A549 (cell line): Measurements from ENCODE around the gene PADI2. TPM values are rescaled to one million over a fixed set of nuclear protein-coding genes. Genes with fewer than 3 reads are reported as not detected.

Experiments
- ATAC-seq, 2 experiments: fragments of 200-7000 bp in 1 of 2; fragments of >200 bp in 1 of 2; cut with Nextera tagmentation in 1 of 2; cut with Tn5 transposase in 1 of 2; 3 replicates each; pipeline versions ENCODE4 v1.8.0 to v1.9.1; 2018 to 2020; ENCODE audit warnings: mild to moderate bottlenecking in 1 of 2, moderate library complexity in 1 of 2
- CTCF ChIA-PET: fragments of 300-600 bp; sonication (Branson Sonifier 250); formaldehyde crosslinking; extraction: SDS; loops from one replicate; lab custom pipeline; 2021; ENCODE audit warnings: antibody characterized with exemption, inconsistent platforms; lab: Yijun Ruan, JAX
- POLR2A ChIA-PET: fragments of 350-600 bp; formaldehyde crosslinking; extraction: SDS; loops from one replicate; lab custom pipeline; 2021; ENCODE audit warnings: antibody characterized with exemption, inconsistent platforms; lab: Yijun Ruan, JAX
- DNase-seq, 2 experiments: peaks; one replicate each; pipeline versions ENCODE4 v3.0.0 to v3.0.0-alpha.2; 2011 to 2016; ENCODE audit warnings: low read depth in 1 of 2, low spot score in 1 of 2
- FAIRE-seq: peaks from 2 replicates; lab custom pipeline; 2011; peaks lifted over from hg19 to GRCh38; lab: Jason Lieb, UNC
- H3K27ac ChIP-seq, 2 experiments: fragments of >200 bp; sonication (Bioruptor Twin); formaldehyde crosslinking; 3 replicates each; pipeline ENCODE4 v1.5.1; 2016 to 2017
- H3K4me1 ChIP-seq: fragments of >200 bp; sonication (Bioruptor Twin); formaldehyde crosslinking; 3 replicates; pipeline ENCODE4 v1.6.1; 2016
- H3K4me2 ChIP-seq: fragments of >200 bp; sonication (Bioruptor Twin); formaldehyde crosslinking; 3 replicates; pipeline ENCODE4 v1.6.1; 2016
- H3K4me3 ChIP-seq: fragments of >200 bp; sonication (Bioruptor Twin); formaldehyde crosslinking; 3 replicates; pipeline ENCODE4 v1.5.1; 2016
- H3K9me3 ChIP-seq: fragments of >200 bp; sonication (Bioruptor Twin); formaldehyde crosslinking; 3 replicates; pipeline ENCODE4 v1.6.1; 2016
- ATOH8 ChIP-seq: fragments of 250-450 bp; sonication (Bioruptor Pico); IDR thresholded peaks from 2 replicates; pipeline ENCODE4 v1.5.0; 2020; ENCODE audit warnings: low read depth, mild to moderate bottlenecking, moderate library complexity
- BCL3 ChIP-seq: fragments of >200 bp; sonication (Bioruptor Twin); formaldehyde crosslinking; IDR thresholded peaks from 3 replicates; pipeline ENCODE4 v1.6.1; 2016
- BHLHE40 ChIP-seq: IDR thresholded peaks from 2 replicates; pipeline ENCODE4 v1.6.1; 2012; ENCODE audit warnings: low read depth, low read length, inconsistent platforms
- CEBPB ChIP-seq, 2 experiments: fragments of >200 bp in 1 of 2; sonication (Bioruptor Twin) in 1 of 2; formaldehyde crosslinking in 1 of 2; IDR thresholded peaks; 2 replicates each; pipeline ENCODE4 v1.6.1; 2012 to 2016
- CHD4 ChIP-seq: fragments of 200-600 bp; sonication (generic); IDR thresholded peaks from 2 replicates; pipeline ENCODE4 v1.6.1; 2016; ENCODE audit warnings: antibody characterized with exemption, mild to moderate bottlenecking, borderline replicate concordance
- EHF ChIP-seq: fragments of 250-450 bp; sonication (Bioruptor Pico); IDR thresholded peaks from 2 replicates; pipeline ENCODE4 v1.5.0; 2020; ENCODE audit warnings: mild to moderate bottlenecking
- EHMT2 ChIP-seq: fragments of 200-600 bp; sonication (generic); IDR thresholded peaks from 2 replicates; pipeline ENCODE4 v1.6.1; 2016; ENCODE audit warnings: antibody characterized with exemption, low read depth, mild to moderate bottlenecking, moderate library complexity
- ELK1 ChIP-seq: fragments of 150-350 bp; IDR thresholded peaks from 2 replicates; pipeline ENCODE4 v1.6.1; 2014; ENCODE audit warnings: low read depth, mild to moderate bottlenecking, low read length
- ESRRA ChIP-seq: fragments of 150-350 bp; IDR thresholded peaks from 2 replicates; pipeline ENCODE4 v1.6.1; 2014; ENCODE audit warnings: mild to moderate bottlenecking, low read length, borderline replicate concordance
- FOSB ChIP-seq: fragments of 250-450 bp; sonication (Bioruptor Pico); IDR thresholded peaks from 2 replicates; pipeline ENCODE4 v1.5.0; 2020; ENCODE audit warnings: mild to moderate bottlenecking, moderate library complexity
- FOSL2 ChIP-seq, 2 experiments: fragments of 450-650 bp in 1 of 2; fragments of >200 bp in 1 of 2; sonication (Bioruptor Twin) in 1 of 2; formaldehyde crosslinking; IDR thresholded peaks; 2 replicates each; pipeline versions ENCODE4 v1.5.0 to v1.6.1; 2016 to 2020; ENCODE audit warnings: mild to moderate bottlenecking in 1 of 2, moderate library complexity in 1 of 2
- FOXS1 ChIP-seq: fragments of 250-450 bp; sonication (Bioruptor Pico); IDR thresholded peaks from 2 replicates; pipeline ENCODE4 v1.5.0; 2020; ENCODE audit warnings: mild to moderate bottlenecking, moderate library complexity
- GATA3 ChIP-seq: IDR thresholded peaks from 2 replicates; pipeline ENCODE4 v1.6.1; 2012; ENCODE audit warnings: borderline replicate concordance
- HDAC2 ChIP-seq: fragments of 200-600 bp; sonication (generic); IDR thresholded peaks from 2 replicates; pipeline ENCODE4 v1.6.1; 2016
- HES2 ChIP-seq: fragments of >200 bp; sonication (Bioruptor Twin); formaldehyde crosslinking; IDR thresholded peaks from 2 replicates; pipeline ENCODE4 v1.6.1; 2016
- HEYL ChIP-seq: fragments of 250-450 bp; sonication (Bioruptor Pico); IDR thresholded peaks from 2 replicates; pipeline ENCODE4 v1.8.0; 2021; ENCODE audit warnings: mild to moderate bottlenecking, moderate library complexity
- HOXA7 ChIP-seq: fragments of 250-450 bp; sonication (Bioruptor Pico); IDR thresholded peaks from 2 replicates; pipeline ENCODE4 v1.5.0; 2020; ENCODE audit warnings: mild to moderate bottlenecking, moderate library complexity
- HOXB5 ChIP-seq: fragments of 250-450 bp; sonication (Bioruptor Pico); IDR thresholded peaks from 2 replicates; pipeline ENCODE4 v1.5.0; 2020; ENCODE audit warnings: mild to moderate bottlenecking, moderate library complexity
- MAFK ChIP-seq: fragments of 450-650 bp; IDR thresholded peaks from 2 replicates; pipeline ENCODE4 v1.6.1; 2014; ENCODE audit not compliant: partially characterized antibody
- MAX ChIP-seq: IDR thresholded peaks from 2 replicates; pipeline ENCODE4 v1.6.1; 2012
- RAD21 ChIP-seq, 2 experiments: fragments of >200 bp in 1 of 2; sonication (Bioruptor Twin) in 1 of 2; formaldehyde crosslinking in 1 of 2; IDR thresholded peaks in 1 of 2; conservative IDR thresholded peaks in 1 of 2; 2 replicates in 1 of 2; 3 replicates in 1 of 2; pipeline ENCODE4 v1.6.1; 2012 to 2018; ENCODE audit warnings: inconsistent platforms in 1 of 2
- RARB ChIP-seq: fragments of 250-450 bp; sonication (Bioruptor Pico); IDR thresholded peaks from 2 replicates; pipeline ENCODE4 v1.8.0; 2021; ENCODE audit warnings: mild to moderate bottlenecking, moderate library complexity
- RNF2 ChIP-seq: fragments of 200-600 bp; sonication (generic); IDR thresholded peaks from 2 replicates; pipeline ENCODE4 v1.6.1; 2016; ENCODE audit warnings: low read depth, mild to moderate bottlenecking, antibody characterized with exemption, moderate library complexity, borderline replicate concordance
- SMC3 ChIP-seq: fragments of >200 bp; sonication (Bioruptor Twin); formaldehyde crosslinking; IDR thresholded peaks from 3 replicates; pipeline ENCODE4 v1.6.1; 2018; ENCODE audit warnings: inconsistent platforms
- TFCP2L1 ChIP-seq: fragments of 250-450 bp; sonication (Bioruptor Pico); IDR thresholded peaks from 2 replicates; pipeline ENCODE4 v1.5.0; 2021; ENCODE audit warnings: mild to moderate bottlenecking
- ZC3H11A ChIP-seq: fragments of 450-650 bp; IDR thresholded peaks from 2 replicates; pipeline ENCODE4 v1.6.1; 2014; ENCODE audit warnings: antibody characterized with exemption, mild to moderate bottlenecking
- ZSCAN20 ChIP-seq: fragments of 250-450 bp; sonication (Bioruptor Pico); IDR thresholded peaks from 2 replicates; pipeline ENCODE4 v1.8.0; 2022; ENCODE audit warnings: mild to moderate bottlenecking, moderate library complexity
- WGBS: methylation state at CpG from one replicate; pipeline ENCODE4 v1.1.6; 2017; ENCODE audit errors: missing lambda C conversion rate; 5-methylcytosine and 5-hydroxymethylcytosine counted together
- polyA plus RNA-seq, 4 experiments: library from polyadenylated mRNA; depleted of rRNA in 3 of 4; stranded (reverse); fragments of >200 nt; fragmentation: RNase III in 1 of 4; extraction: RNeasy Plus Mini Kit Qiagen cat#74134 plus additional on column Dnase treatment in 1 of 4; gene quantifications; 2 replicates in 3 of 4; 3 replicates in 1 of 4; pipeline ENCODE4 v1.2.3, GENCODE V29; 2011 to 2017

Gene PADI2
- polyA plus RNA-seq, 2 of the 4 experiments (the other 2 are of a cell fraction), result 1.1 to 1.3 TPM

GRCh38 chr1:17123196-17124045 lies 4.2 kb upstream of the PADI2 start:
- no peak for ATAC-seq
- ChIA-PET POLR2A (no interaction called here), CTCF (interaction anchor here (2.1 to 13.4 kb wide), 5 partner anchors 114 to 282 kb away, joined by 9 to 380 read pairs (median 24); no protein-coding TSS in a partner anchor)
- Histone ChIP-seq H3K4me3 (no peak overlapping the region), H3K27ac (peak overlapping the region in 1 of 2 experiments; percentile 95; a peak in 4 of 6 replicates), H3K4me2 (no peak overlapping the region), H3K4me1 (peaks cover 47% of the 10 kb centered on the region)
- TF ChIP-seq ELK1 (no peak), BCL3 (no peak), SMC3 (no peak), ESRRA (no peak), TFCP2L1 (CRISPR knock-in tag) (no peak), RAD21 (conservative IDR thresholded peaks at IDR 0.05 in 1 of 2, IDR thresholded peaks at IDR 0.05 in 1 of 2) (no peak), RNF2 (no peak), MAFK (no peak), HOXA7 (CRISPR knock-in tag) (no peak), EHMT2 (no peak), GATA3 (no peak), HEYL (no peak), FOSB (CRISPR knock-in tag) (no peak), HDAC2 (no peak), ZC3H11A (no peak)
- TF ChIP-seq, all 56 proteins: peak for 0
- WGBS, result 85% methylated on average over 13 of the region's 14 CpGs
- FAIRE-seq, result no peak
- DNase-seq, result no peak
- no peaks in the 10 kb centered on the region for H3K9me3 ChIP-seq

- H3K9me3 ChIP-seq, result no peaks in the 10 kb centered on the region
- H3K4me3 ChIP-seq, result no peak overlapping the region
- no peak for ATAC-seq
- TF ChIP-seq ESRRA (no peak), HES2 (no peak), FOSL2 (IDR thresholded peaks at IDR 0.05) (no peak), FOSL2 (CRISPR knock-in tag; IDR thresholded peaks at IDR 0.05) (no peak), RARB (no peak), BHLHE40 (no peak), ELK1 (no peak), MAFK (no peak), CEBPB (IDR thresholded peaks at IDR 0.05) (no peak), EHF (CRISPR knock-in tag) (no peak), MAX (no peak), CHD4 (no peak), ATOH8 (no peak), FOXS1 (CRISPR knock-in tag) (no peak), RAD21 (conservative IDR thresholded peaks at IDR 0.05 in 1 of 2, IDR thresholded peaks at IDR 0.05 in 1 of 2) (no peak), BCL3 (no peak), ZSCAN20 (CRISPR knock-in tag) (no peak), HOXB5 (CRISPR knock-in tag) (no peak), TFCP2L1 (CRISPR knock-in tag) (no peak)
- peak in 1 of 2 experiments; percentile 36 for DNase-seq
- 48% methylated on average over 9 of the region's 9 CpGs for WGBS
- no peak for FAIRE-seq
- CTCF ChIA-PET, result interaction anchor here (1.1 to 13.4 kb wide), 6 partner anchors 62 to 283 kb away, joined by 3 to 380 read pairs (median 8); no protein-coding TSS in a partner anchor
- POLR2A ChIA-PET, result no interaction called here
- H3K27ac ChIP-seq, result peak overlapping the region; percentile 19 to 95; a peak in 3 of 6 replicates
- peaks cover 41% of the 10 kb centered on the region for H3K4me1 ChIP-seq
- H3K4me2 ChIP-seq, result peak overlapping the region; percentile 35; the same call in 1 of the 3 replicates
Observed at GRCh38 chr1:17122521-17123164, 3.4 kb upstream of the PADI2 start.
